Stimulated activated CD4-positive, alpha-beta T cell treated with anti-CD3 and anti-CD28 coated beads, Interleukin-1b, Interleukin-23, amount 100 ng/mL, for 48 hours (primary cell): ENCODE data around the gene SENP2.
A peak's percentile ranks its signal among the peaks of the same experiment; 100 is the strongest.
"Not testable (repeated sequence)": the region's sequence is repeated elsewhere in the genome, so short reads cannot be mapped to it uniquely, and the experiment has no call there.

Experiments used
- DNase-seq: peaks from one replicate; pipeline ENCODE4 v3.0.0-alpha.2; 2020

Gene SENP2

GRCh38 chr3:185585859-185586685 is at the start of gene SENP2:
SENP2 (plus strand) TSS chr3:185586295; CDS start chr3:185586414, 119 bp downstream.
- DNase-seq = peak; percentile 100

GRCh38 chr3:185537369-185537970 is 48.6 kb upstream of the SENP2 start:
- DNase-seq = peak; percentile 74

GRCh38 chr3:185539934-185540333 is 46.2 kb upstream of the SENP2 start:
- no peak for DNase-seq

DNA sequence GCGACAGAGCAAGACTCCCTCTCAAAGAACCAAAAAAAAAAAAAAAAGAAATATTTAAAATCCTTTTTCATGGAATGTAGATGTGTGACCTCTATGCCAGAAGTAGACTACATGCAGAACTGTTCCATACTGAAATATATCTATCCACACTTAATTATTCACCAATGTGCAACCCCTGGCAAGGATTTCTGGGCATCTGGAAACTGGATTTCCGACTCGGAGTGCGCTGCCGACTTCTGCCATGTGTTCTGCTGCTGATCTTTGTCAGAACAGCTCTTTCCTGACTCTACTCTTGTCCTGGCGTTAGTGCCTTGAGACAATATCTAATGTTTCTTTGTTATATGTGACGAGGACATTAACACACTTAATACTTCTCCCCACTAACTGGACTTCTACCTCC is 45.4 kb upstream of the SENP2 start:
- DNase-seq = no peak

DNA sequence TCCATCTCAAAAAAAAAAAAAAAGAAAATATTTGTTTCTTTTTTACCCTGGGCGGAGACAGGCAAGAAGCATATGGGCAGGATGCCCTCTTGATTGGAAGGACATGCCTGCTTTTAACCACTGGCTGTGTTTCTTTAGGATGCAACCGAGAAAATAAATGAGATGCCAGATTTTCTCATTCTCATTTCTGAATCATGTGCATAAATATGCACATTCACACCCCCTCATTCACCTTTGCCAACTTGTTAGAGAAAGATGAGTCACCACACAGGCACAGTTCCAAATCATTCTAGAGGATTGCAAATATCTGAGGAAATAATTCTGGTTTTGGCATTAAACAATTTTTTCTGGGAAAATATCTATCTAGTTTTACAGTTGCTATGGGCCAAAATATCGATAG is 37.0 kb upstream of the SENP2 start:
- no peak for DNase-seq

DNA sequence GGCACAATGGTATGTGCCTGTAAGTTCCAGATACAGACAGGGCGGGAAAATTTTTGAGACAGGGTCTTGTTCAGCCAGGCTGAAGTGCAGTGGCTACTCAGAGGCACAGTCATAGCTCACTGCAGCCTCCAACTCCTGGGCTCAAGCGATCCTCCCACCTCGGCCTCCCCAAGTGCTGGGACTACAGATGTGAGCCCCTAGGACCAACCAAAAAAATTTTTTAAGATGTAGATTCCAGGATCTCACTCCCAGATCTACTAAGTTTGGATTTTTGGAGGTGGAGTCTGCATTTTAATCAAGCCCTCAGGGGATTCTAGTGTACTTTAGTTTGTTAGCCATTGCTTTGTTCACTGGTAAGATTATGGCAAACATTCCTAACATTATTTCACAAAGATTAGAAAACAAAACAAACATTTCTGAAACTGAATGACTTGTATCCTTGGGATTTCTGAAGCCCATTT is 36.4 kb upstream of the SENP2 start:
- no peak for DNase-seq

GRCh38 chr3:185552358-185552877 is 33.7 kb upstream of the SENP2 start, which contains the start of gene LIPH:
LIPH (minus strand) TSS chr3:185552588; CDS start chr3:185552471, 117 bp downstream.
- DNase-seq = peak; percentile 63

- DNase-seq = no peak
Observed at GRCh38 chr3:185555101-185555501, 31.0 kb upstream of the SENP2 start.

- DNase-seq = no peak
Observed at GRCh38 chr3:185555860-185556347, 30.2 kb upstream of the SENP2 start.

GRCh38 chr3:185556640-185557039 is 29.5 kb upstream of the SENP2 start:
- DNase-seq = not testable (repeated sequence)

DNA sequence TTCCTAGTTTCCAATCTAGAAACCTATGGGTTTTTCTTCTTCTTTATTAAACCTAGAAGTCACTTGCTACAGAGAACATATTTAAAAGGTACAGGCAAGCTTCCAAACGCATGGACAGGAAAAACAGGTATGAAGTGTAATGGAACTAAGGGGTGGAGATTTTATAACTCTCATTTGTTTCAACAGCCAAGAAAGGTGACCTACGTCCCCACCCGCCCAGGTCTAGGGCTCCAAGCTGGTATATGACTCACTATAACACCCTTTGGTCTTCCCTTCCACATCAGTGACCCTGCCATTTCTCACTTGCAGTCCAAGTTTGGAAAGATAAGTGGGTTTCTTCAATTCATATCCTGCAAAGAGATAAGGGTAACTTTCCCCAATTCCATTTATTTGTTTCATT is 27.7 kb upstream of the SENP2 start:
- DNase-seq = no peak

GRCh38 chr3:185559706-185560090 is 26.4 kb upstream of the SENP2 start:
- no peak for DNase-seq

DNA sequence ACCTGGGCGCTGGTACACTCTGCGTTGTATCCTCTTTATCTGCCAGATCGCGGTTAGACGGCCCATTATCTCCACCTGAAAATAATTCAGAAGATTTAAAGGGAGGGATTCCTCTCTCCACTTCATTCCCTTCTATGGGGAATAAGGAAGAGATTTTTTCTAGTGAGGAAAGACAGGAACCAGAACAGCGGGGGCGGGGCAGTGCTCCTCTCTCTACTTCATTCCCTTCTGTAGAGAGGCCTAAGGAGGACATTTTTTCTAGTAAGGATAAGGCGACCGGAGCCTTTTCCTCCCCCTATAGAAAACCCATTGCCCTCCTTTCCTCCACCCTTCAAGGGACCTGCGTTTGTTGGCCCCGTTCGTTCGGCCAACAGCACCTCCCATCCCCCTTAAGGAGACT is 25.4 kb upstream of the SENP2 start:
- DNase-seq = no peak

GRCh38 chr3:185561374-185561943 is 24.6 kb upstream of the SENP2 start:
- DNase-seq = no peak

DNA sequence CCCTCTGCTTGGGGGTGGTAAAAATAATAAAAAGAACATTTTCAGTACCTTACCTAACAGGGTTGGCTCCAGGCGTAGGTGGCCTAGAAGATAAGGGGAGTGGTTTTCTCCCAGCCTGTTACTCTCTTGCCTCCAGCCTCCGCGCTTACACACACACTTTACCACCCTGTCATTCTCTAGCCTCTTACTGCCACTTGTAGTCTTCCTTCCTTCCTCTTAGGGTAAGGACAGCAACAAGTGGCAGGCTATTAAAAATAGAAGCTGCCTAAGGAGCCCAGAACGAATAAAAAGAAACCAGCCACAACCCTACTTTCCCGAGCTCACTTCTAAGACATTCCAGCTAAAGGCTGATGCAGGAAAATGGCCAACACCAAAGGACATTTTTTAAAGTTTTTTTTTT is 24.1 kb upstream of the SENP2 start:
- DNase-seq = no peak

DNA sequence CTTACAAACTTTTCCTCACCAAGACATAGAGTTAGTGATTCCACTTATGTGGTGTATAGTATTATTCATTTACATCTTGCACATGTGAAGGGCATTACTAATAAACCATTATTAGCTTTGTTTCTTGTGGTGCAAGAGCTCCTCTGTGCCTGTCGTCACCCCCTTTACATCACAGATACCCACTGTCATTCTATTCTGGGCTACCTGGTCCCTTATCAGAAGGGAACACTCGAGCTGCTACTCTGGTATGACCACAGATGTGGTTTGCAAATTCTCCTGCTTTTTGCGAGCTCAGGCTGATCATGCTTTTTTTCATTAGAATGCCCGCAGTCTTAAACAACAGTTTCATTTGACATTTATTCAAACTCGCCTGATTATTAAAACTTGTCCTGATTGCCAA is 13.9 kb upstream of the SENP2 start:
- DNase-seq = no peak

GRCh38 chr3:185575108-185575869 is 10.8 kb upstream of the SENP2 start:
- DNase-seq = peak; percentile 34

GRCh38 chr3:185582236-185582635 is 3.9 kb upstream of the SENP2 start:
- no peak for DNase-seq

DNA sequence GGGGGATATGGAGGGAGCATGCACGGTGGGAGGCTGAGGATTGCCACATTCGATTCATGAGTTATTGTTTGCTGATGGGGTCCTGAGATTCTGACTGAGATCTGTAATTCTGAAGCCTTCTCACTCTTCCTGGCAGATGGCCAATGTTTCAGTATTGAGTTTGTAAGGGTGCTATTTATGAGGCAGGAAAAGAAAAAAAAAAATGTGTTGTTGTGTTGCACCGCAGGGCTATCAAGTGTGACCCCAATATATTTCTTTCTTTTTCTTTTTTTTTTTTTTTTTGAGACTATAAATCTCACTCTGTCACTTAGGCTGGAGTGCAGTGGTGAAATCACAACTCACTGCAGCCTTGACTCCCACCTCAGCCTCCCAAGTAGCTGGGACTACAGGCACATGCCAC is 3.2 kb upstream of the SENP2 start:
- no peak for DNase-seq

DNA sequence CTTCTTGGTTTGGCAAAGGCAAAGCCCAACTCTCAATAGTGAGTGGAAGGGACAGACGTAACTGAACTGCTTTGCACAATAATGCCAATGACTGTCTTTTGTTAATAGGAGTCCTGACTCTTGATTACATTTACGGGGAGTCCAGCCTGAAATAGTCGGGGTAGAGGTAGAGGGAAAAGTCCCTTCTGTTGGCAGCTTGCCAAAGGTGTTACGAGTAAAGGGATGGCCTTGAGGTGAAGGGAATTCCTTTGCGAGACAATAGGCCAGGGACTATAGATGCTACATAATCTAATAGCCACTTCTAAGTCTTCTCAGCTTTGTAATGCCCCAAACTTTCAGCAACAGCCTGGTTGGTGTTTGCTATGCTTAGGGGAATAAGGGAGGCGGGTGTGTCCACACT is 2.2 kb upstream of the SENP2 start:
- no peak for DNase-seq

- DNase-seq = no peak
Observed at GRCh38 chr3:185584686-185585085, 1.4 kb upstream of the SENP2 start.

DNA sequence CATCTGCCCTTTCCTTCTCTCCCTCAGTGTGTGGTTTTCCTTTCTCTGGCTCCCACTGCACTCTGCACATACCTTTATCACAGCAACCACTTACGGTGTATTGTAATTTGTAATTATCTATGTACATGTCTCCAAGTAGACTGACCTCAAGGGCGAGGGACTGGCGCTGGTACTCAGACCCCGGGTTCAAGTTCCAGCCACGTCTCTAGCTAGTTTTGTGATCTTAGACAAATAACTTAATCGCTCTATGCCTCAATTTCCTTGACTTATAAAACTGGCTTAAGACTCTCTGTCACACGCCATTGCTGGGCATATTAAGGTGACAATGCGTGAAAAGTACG is 607 bp upstream of the SENP2 start:
- DNase-seq = no peak

- no peak for DNase-seq
Observed at GRCh38 chr3:185586686-185587039, 568 bp downstream of the SENP2 start.
